H9 (cell line): ENCODE results near the gene OPTN. TPM values are rescaled to one million over a fixed set of nuclear protein-coding genes. Genes with fewer than 3 reads are reported as not detected.

Source experiments
- DNase-seq: peaks from one replicate; pipeline ENCODE4 v3.0.0-alpha.2; 2017
- H2AFZ ChIP-seq: one replicate; pipeline ENCODE4 v1.6.1; 2013; ENCODE audit warnings: mild to moderate bottlenecking, low read length, control low read depth, moderate library complexity
- H2AK5ac ChIP-seq: 2 replicates; pipeline ENCODE4 v1.6.1; 2013; ENCODE audit warnings: low read length, control low read depth, mixed read lengths; ENCODE audit not compliant: insufficient read length
- H2BK120ac ChIP-seq: one replicate; pipeline ENCODE4 v1.6.1; 2013; ENCODE audit warnings: low read depth, mild to moderate bottlenecking, low read length, control low read depth, inconsistent platforms; ENCODE audit not compliant: poor library complexity, severe bottlenecking
- H2BK12ac ChIP-seq: 2 replicates; pipeline ENCODE4 v1.6.1; 2013; ENCODE audit warnings: low read length, control low read depth, mixed read lengths, low read depth; ENCODE audit not compliant: insufficient read length
- H2BK15ac ChIP-seq: 2 replicates; pipeline ENCODE4 v1.6.1; 2013; ENCODE audit warnings: low read depth, low read length, control low read depth
- H2BK20ac ChIP-seq: one replicate; pipeline ENCODE4 v1.6.1; 2013; ENCODE audit warnings: low read depth, mild to moderate bottlenecking, low read length, control low read depth, inconsistent platforms; ENCODE audit not compliant: poor library complexity, severe bottlenecking
- H2BK5ac ChIP-seq: 2 replicates; pipeline ENCODE4 v1.6.1; 2013; ENCODE audit warnings: low read length, control low read depth, mixed read lengths; ENCODE audit not compliant: insufficient read length
- H3K14ac ChIP-seq: 2 replicates; pipeline ENCODE4 v1.6.1; 2013; ENCODE audit warnings: low read length, control low read depth; ENCODE audit not compliant: insufficient read depth
- H3K18ac ChIP-seq: 2 replicates; pipeline ENCODE4 v1.6.1; 2013; ENCODE audit warnings: low read depth, mild to moderate bottlenecking, mixed read lengths, low read length, control low read depth; ENCODE audit not compliant: insufficient read length
- H3K23ac ChIP-seq: 2 replicates; pipeline ENCODE4 v1.6.1; 2013; ENCODE audit warnings: low read length, control low read depth, mixed read lengths, low read depth; ENCODE audit not compliant: insufficient read length
- H3K23me2 ChIP-seq: 2 replicates; pipeline ENCODE4 v1.6.1; 2013; ENCODE audit warnings: low read depth, mild to moderate bottlenecking, mixed read lengths, low read length, control low read depth; ENCODE audit not compliant: insufficient read length, poor library complexity, severe bottlenecking
- H3K27ac ChIP-seq: 2 replicates; pipeline ENCODE4 v1.5.1; 2013; ENCODE audit warnings: low read length, control low read depth, mixed read lengths, low read depth; ENCODE audit not compliant: insufficient read length
- H3K27me3 ChIP-seq: 2 replicates; pipeline ENCODE4 v1.6.1; 2013; ENCODE audit warnings: low read length, control low read depth, inconsistent platforms; ENCODE audit not compliant: insufficient read depth
- H3K4ac ChIP-seq: 2 replicates; pipeline ENCODE4 v1.6.1; 2013; ENCODE audit warnings: low read depth, mild to moderate bottlenecking, control low read depth, inconsistent platforms, low read length, moderate library complexity
- H3K4me1 ChIP-seq: 2 replicates; pipeline ENCODE4 v1.6.1; 2013; ENCODE audit warnings: low read length, control low read depth, inconsistent platforms; ENCODE audit not compliant: insufficient read depth
- H3K4me2 ChIP-seq: 2 replicates; pipeline ENCODE4 v1.6.1; 2013; ENCODE audit warnings: low read length, control low read depth, mixed read lengths; ENCODE audit not compliant: insufficient read length, insufficient read depth
- H3K56ac ChIP-seq: 2 replicates; pipeline ENCODE4 v1.6.1; 2013; ENCODE audit warnings: low read depth, mild to moderate bottlenecking, mixed read lengths, low read length, control low read depth; ENCODE audit not compliant: insufficient read length
- H3K79me1 ChIP-seq: 2 replicates; pipeline ENCODE4 v1.6.1; 2013; ENCODE audit warnings: low read depth, mild to moderate bottlenecking, moderate library complexity, low read length, control low read depth, inconsistent platforms; ENCODE audit not compliant: insufficient read depth, poor library complexity, severe bottlenecking
- H3K79me2 ChIP-seq: 2 replicates; pipeline ENCODE4 v1.6.1; 2013; ENCODE audit warnings: low read length, control low read depth, inconsistent platforms; ENCODE audit not compliant: insufficient read depth
- H3K9ac ChIP-seq: 2 replicates; pipeline ENCODE4 v1.6.1; 2013; ENCODE audit warnings: low read length, control low read depth, mixed read lengths; ENCODE audit not compliant: insufficient read length; ENCODE audit errors: extremely low read depth
- H3K9me3 ChIP-seq: one replicate; pipeline ENCODE4 v1.6.1; 2013; ENCODE audit warnings: low read depth, low read length, inconsistent platforms; ENCODE audit not compliant: control insufficient read depth
- H3T11ph ChIP-seq: one replicate; pipeline ENCODE4 v1.6.1; 2013; ENCODE audit warnings: mild to moderate bottlenecking, low read length, control low read depth, inconsistent platforms
- H4K20me1 ChIP-seq: one replicate; pipeline ENCODE4 v1.6.1; 2013; ENCODE audit not compliant: control insufficient read depth, insufficient read length, insufficient read depth
- H4K5ac ChIP-seq: 2 replicates; pipeline ENCODE4 v1.6.1; 2013; ENCODE audit warnings: low read depth, mild to moderate bottlenecking, mixed read lengths, low read length, control low read depth; ENCODE audit not compliant: insufficient read length
- H4K8ac ChIP-seq: replicated peaks from 2 replicates; pipeline ENCODE4 v1.6.1; 2013; ENCODE audit warnings: low read length, control low read depth, mixed read lengths, low read depth; ENCODE audit not compliant: insufficient read length
- H4K91ac ChIP-seq: 2 replicates; pipeline ENCODE4 v1.6.1; 2013; ENCODE audit warnings: low read depth, mild to moderate bottlenecking, moderate library complexity, mixed read lengths, low read length, control low read depth; ENCODE audit not compliant: insufficient read length
- H3K27ac Mint-ChIP-seq, 3 experiments: 2 replicates in 2 of 3; 3 replicates in 1 of 3; pipeline ENCODE4 v1.8.0; 2020 to 2021; ENCODE audit warnings: mixed read lengths in 3 of 3, mild to moderate bottlenecking in 1 of 3, moderate library complexity in 1 of 3
- H3K27me3 Mint-ChIP-seq: 2 replicates; pipeline ENCODE4 v1.8.0; 2021; ENCODE audit warnings: low read depth, mild to moderate bottlenecking, moderate library complexity, mixed read lengths
- H3K36me3 Mint-ChIP-seq, 3 experiments: 2 replicates in 2 of 3; 3 replicates in 1 of 3; pipeline ENCODE4 v1.8.0; 2020 to 2021; ENCODE audit warnings: low read depth in 3 of 3, mixed read lengths in 3 of 3; ENCODE audit not compliant: insufficient read depth in 1 of 3
- H3K4me1 Mint-ChIP-seq, 2 experiments: 2 replicates each; pipeline ENCODE4 v1.8.0; 2020; ENCODE audit warnings: mixed read lengths in 2 of 2
- H3K4me3 Mint-ChIP-seq, 2 experiments: 2 replicates in 1 of 2; 3 replicates in 1 of 2; pipeline ENCODE4 v1.8.0; 2020 to 2021; ENCODE audit warnings: mild to moderate bottlenecking in 2 of 2, mixed read lengths in 2 of 2, moderate library complexity in 1 of 2
- H3K9me3 Mint-ChIP-seq, 2 experiments: 2 replicates in 1 of 2; 3 replicates in 1 of 2; pipeline ENCODE4 v1.8.0; 2020; ENCODE audit warnings: mild to moderate bottlenecking in 2 of 2, mixed read lengths in 2 of 2, moderate library complexity in 1 of 2
- CTCF ChIP-seq: fragments of 200-600 bp; sonication (generic); conservative IDR thresholded peaks from 3 replicates; pipeline ENCODE4 v1.8.0; 2021; ENCODE audit warnings: antibody characterized with exemption, mild to moderate bottlenecking
- WGBS: extraction: QIAGEN DNeasy Blood & Tissue Kit; methylation state at CpG from one replicate; pipeline ENCODE4 v1.1.7; 2013; ENCODE audit warnings: missing lambda C conversion rate, low lambda C conversion rate, mixed read lengths; ENCODE audit not compliant: insufficient read length; ENCODE audit errors: extremely low coverage; 5-methylcytosine and 5-hydroxymethylcytosine counted together
- total RNA-seq: library from RNA; stranded (reverse); gene quantifications from 2 replicates; pipeline ENCODE4 v1.2.1, GENCODE V29; 2021

The OPTN gene
- total RNA-seq, 1 experiment from 2014 or later: 16.1 TPM

- no peaks in the 10 kb centered on the region for H3K27me3 ChIP-seq
- no peaks in the 10 kb centered on the region for H3K9me3 ChIP-seq
- Mint-ChIP-seq H3K27me3 (no peaks in the 10 kb centered on the region), H3K9me3 (peaks cover 3 to 5% of the 10 kb centered on the region in 2 experiments; a peak in 2 of 5 replicates), H3K4me1 (peaks cover 9 to 20% of the 10 kb centered on the region in 2 experiments), H3K4me3 (no peak overlapping the region), H3K27ac (no peak overlapping the region), H3K36me3 (peaks cover 0 to 5% (median 0%) of the 10 kb centered on the region in 3 experiments; a peak in 1 of 7 replicates)
- WGBS: no CpG with 5 or more reads among the region's 3 CpGs
- no peak overlapping the region for H4K8ac ChIP-seq
- no peak overlapping the region for H2BK15ac ChIP-seq
- H3K14ac ChIP-seq: no peak overlapping the region
- no peak overlapping the region for H3K56ac ChIP-seq
- no peaks in the 10 kb centered on the region for H3K4me1 ChIP-seq
- H3K79me1 ChIP-seq: no peaks in the 10 kb centered on the region
- no peak overlapping the region for H3K9ac ChIP-seq
- no peak overlapping the region for H3K18ac ChIP-seq
- no peak overlapping the region for H4K5ac ChIP-seq
- H2AK5ac ChIP-seq: no peak overlapping the region
- no peak overlapping the region for H3K23ac ChIP-seq
- H2BK20ac ChIP-seq: no peak overlapping the region
- no peaks in the 10 kb centered on the region for H3K79me2 ChIP-seq
- no peak overlapping the region for H4K91ac ChIP-seq
- H3K27ac ChIP-seq: no peak overlapping the region
- H2BK5ac ChIP-seq: no peak overlapping the region
- no peak for TF ChIP-seq CTCF
- H3T11ph ChIP-seq: no peak overlapping the region
- no peaks in the 10 kb centered on the region for H3K23me2 ChIP-seq
- no peaks in the 10 kb centered on the region for H4K20me1 ChIP-seq
- no peak overlapping the region for H3K4me2 ChIP-seq
- no peak overlapping the region for H2BK120ac ChIP-seq
- DNase-seq: no peak
- H2BK12ac ChIP-seq: no peak overlapping the region
- H2AFZ ChIP-seq: no peak overlapping the region
- no peak overlapping the region for H3K4ac ChIP-seq
Observed at GRCh38 chr10:13144814-13145213, 44.9 kb downstream of the OPTN start.
